HFFc6 (cell line): ENCODE data around the gene GCNT4. TPM values are rescaled to one million over a fixed set of nuclear protein-coding genes. Genes with fewer than 3 reads are reported as not detected.
A peak's percentile ranks its signal among the peaks of the same experiment; 100 is the strongest.
"Not testable (repeated sequence)": the region's sequence is repeated elsewhere in the genome, so short reads cannot be mapped to it uniquely, and the experiment has no call there.

ENCODE experiments used
- DNase-seq: peaks from one replicate; pipeline ENCODE4 v3.0.0-alpha.2; 2018
- H3K27ac Mint-ChIP-seq: 2 replicates; pipeline ENCODE4 v1.8.0; 2020; ENCODE audit warnings: mild to moderate bottlenecking, mixed read lengths
- H3K27me3 Mint-ChIP-seq: 2 replicates; pipeline ENCODE4 v1.8.0; 2021; ENCODE audit warnings: mild to moderate bottlenecking, moderate library complexity, mixed read lengths; ENCODE audit not compliant: insufficient read depth
- H3K36me3 Mint-ChIP-seq: 2 replicates; pipeline ENCODE4 v1.8.0; 2021; ENCODE audit warnings: low read depth, mixed read lengths
- H3K4me1 Mint-ChIP-seq: 2 replicates; pipeline ENCODE4 v1.8.0; 2020; ENCODE audit warnings: low read depth, mixed read lengths
- H3K4me3 Mint-ChIP-seq: 2 replicates; pipeline ENCODE4 v1.8.0; 2020; ENCODE audit warnings: mild to moderate bottlenecking, moderate library complexity, mixed read lengths
- H3K9me3 Mint-ChIP-seq: 2 replicates; pipeline ENCODE4 v1.8.0; 2020; ENCODE audit warnings: mild to moderate bottlenecking, mixed read lengths
- CTCF ChIP-seq: fragments of 200-600 bp; sonication (generic); IDR thresholded peaks from 2 replicates; pipeline ENCODE4 v1.5.0; 2021; ENCODE audit warnings: antibody characterized with exemption, mild to moderate bottlenecking
- long read RNA-seq: library from polyadenylated mRNA; unstranded; transcript quantifications from one replicate; pipeline ENCODE4 v2.0.0, GENCODE V29; 2019
- total RNA-seq, 6 experiments: library from RNA; stranded (reverse); fragmentation: NEBNext Ultra II Directional; extraction: Animal tissue kit (Norgen Biotek cat#: 25700); gene quantifications; 2 replicates in 1 of 6; 3 replicates in 5 of 6; pipeline ENCODE4 v1.2.3, GENCODE V29; 2021

The GCNT4 gene
- 10 to 100 TPM in 1 of 6 experiments, 1 to 10 TPM in 5; 4.4 to 11.0 (median 5.4) TPM for total RNA-seq
- long read RNA-seq, full-length matches to known transcripts: 22 of 22 reads
- long read RNA-seq, partial matches to known transcripts: 0 of 22 reads
- long read RNA-seq, other reads (novel, unspliced or antisense): 0 of 22 reads

GRCh38 chr5:75052192-75053053 is at the start of gene GCNT4:
GCNT4 (minus strand) TSS chr5:75052558; CDS start chr5:75030037, 22,521 bp downstream.
- peak; percentile 28 for DNase-seq
- peaks cover 86% of the 10 kb centered on the region for H3K4me1 Mint-ChIP-seq
- no peaks in the 10 kb centered on the region for H3K9me3 Mint-ChIP-seq
- no peaks in the 10 kb centered on the region for H3K27me3 Mint-ChIP-seq
- TF ChIP-seq CTCF: no peak
- peak within 1 kb of the TSS; percentile 96 for H3K4me3 Mint-ChIP-seq
- peak within 1 kb of the TSS; percentile 85 for H3K27ac Mint-ChIP-seq
- H3K36me3 Mint-ChIP-seq: no peaks in the 10 kb centered on the region

GRCh38 chr5:75095956-75096355 is 43.6 kb upstream of the GCNT4 start:
- not testable (repeated sequence) for H3K27me3 Mint-ChIP-seq, H3K36me3 Mint-ChIP-seq, H3K4me3 Mint-ChIP-seq, H3K27ac Mint-ChIP-seq, H3K9me3 Mint-ChIP-seq, H3K4me1 Mint-ChIP-seq
- DNase-seq: peak; percentile 35

- peak; percentile 17 for DNase-seq
- Mint-ChIP-seq H3K27ac (no peak overlapping the region), H3K36me3 (no peaks in the 10 kb centered on the region), H3K4me1 (peaks cover 10% of the 10 kb centered on the region; the same call in 1 of the 2 replicates), H3K27me3 (peaks cover 4% of the 10 kb centered on the region), H3K4me3 (no peak overlapping the region), H3K9me3 (no peaks in the 10 kb centered on the region)
- no peak for TF ChIP-seq CTCF
These were observed 39.2 kb upstream of the GCNT4 start for GRCh38 chr5:75091597-75091996.

GRCh38 chr5:75089662-75090061 is 37.3 kb upstream of the GCNT4 start:
- H3K27me3 Mint-ChIP-seq: peaks cover 4% of the 10 kb centered on the region
- no peak overlapping the region for H3K27ac Mint-ChIP-seq
- no peak overlapping the region for H3K4me3 Mint-ChIP-seq
- DNase-seq: no peak
- TF ChIP-seq CTCF: no peak
- no peaks in the 10 kb centered on the region for H3K9me3 Mint-ChIP-seq
- no peaks in the 10 kb centered on the region for H3K36me3 Mint-ChIP-seq
- no peaks in the 10 kb centered on the region for H3K4me1 Mint-ChIP-seq

- H3K36me3 Mint-ChIP-seq: no peaks in the 10 kb centered on the region
- H3K4me3 Mint-ChIP-seq: no peak overlapping the region
- no peak for TF ChIP-seq CTCF
- H3K27ac Mint-ChIP-seq: no peak overlapping the region
- peaks cover 4% of the 10 kb centered on the region for H3K27me3 Mint-ChIP-seq
- DNase-seq: no peak
- no peaks in the 10 kb centered on the region for H3K4me1 Mint-ChIP-seq
- no peaks in the 10 kb centered on the region for H3K9me3 Mint-ChIP-seq
These were observed 36.8 kb upstream of the GCNT4 start for GRCh38 chr5:75089137-75089536.

GRCh38 chr5:75088648-75089047 is 36.3 kb upstream of the GCNT4 start:
- Mint-ChIP-seq H3K36me3 (no peaks in the 10 kb centered on the region), H3K27ac (no peak overlapping the region), H3K4me3 (no peak overlapping the region), H3K27me3 (peaks cover 4% of the 10 kb centered on the region), H3K9me3 (no peaks in the 10 kb centered on the region), H3K4me1 (no peaks in the 10 kb centered on the region)
- TF ChIP-seq CTCF: no peak
- DNase-seq: no peak
